ENCODE data around the gene SUMO2.
"Not testable (repeated sequence)": the region's sequence is repeated elsewhere in the genome, so short reads cannot be mapped to it uniquely, and the experiment has no call there.

Gene SUMO2

DNA sequence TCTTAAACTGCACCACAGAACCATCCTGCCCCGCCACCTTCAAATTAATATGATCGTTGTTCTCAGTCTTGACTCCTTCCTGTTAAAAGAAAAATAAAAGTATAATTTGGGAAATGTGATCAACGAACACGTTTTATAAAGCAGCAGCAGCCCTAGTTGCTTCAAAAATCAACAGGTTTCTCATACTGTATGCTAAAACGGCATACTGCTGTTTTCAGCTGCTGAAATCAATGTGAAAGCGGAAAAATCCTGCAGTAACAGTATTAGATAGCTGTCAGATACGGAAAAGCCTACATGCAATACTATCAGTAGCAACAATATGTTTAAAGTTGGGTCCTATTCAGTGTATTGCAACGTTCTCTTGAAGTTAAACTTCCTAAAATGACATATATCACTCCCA, 1.6 kb downstream of the SUMO2 start:
- no peak for DNase-seq

GRCh38 chr17:75178453-75178852, 4.3 kb downstream of the SUMO2 start:
- DNase-seq = no peak

DNA sequence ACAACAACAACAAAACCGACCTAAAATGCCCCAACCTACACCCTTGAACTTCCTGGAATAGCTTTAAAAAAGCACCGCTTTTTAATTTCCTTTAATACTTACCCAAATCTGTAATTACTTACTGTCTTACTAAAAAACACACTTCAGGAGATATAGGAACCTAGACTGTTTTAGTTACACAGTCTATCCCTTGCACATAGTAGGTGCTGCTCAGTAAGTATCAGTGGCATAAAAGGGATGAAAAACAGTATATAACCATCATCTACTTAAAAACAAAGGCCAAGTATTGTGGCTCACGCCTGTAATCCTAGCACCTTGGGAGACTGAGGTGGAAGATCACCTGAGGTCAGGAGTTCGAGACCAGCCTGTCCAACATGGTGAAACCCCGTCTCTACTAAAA, 6.1 kb downstream of the SUMO2 start:
- DNase-seq = no peak

GRCh38 chr17:75174996-75175395, 7.8 kb downstream of the SUMO2 start:
- no peak for DNase-seq

DNA sequence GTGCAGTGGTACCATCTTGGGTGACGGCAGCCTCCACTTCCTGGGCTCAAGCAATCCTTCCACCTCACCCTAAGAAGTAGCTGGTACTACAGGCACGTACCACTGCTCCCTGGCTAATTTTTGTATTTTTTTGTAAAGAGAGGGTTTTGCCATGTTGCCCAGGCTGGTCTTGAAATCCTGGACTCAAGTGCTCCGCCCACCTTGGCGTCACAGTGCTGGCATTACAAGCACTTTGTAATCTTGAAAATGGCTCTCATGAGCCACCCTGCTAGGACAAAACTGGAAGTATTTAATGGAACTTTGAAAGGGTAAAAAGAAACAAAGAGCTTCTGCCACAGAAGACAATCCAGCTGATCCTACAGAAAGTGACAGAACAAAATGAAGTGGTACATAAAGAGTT, 9.2 kb downstream of the SUMO2 start:
- no peak for DNase-seq

GRCh38 chr17:75168998-75169397, 13.8 kb downstream of the SUMO2 start:
- DNase-seq = no peak

GRCh38 chr17:75164606-75165005, 18.2 kb downstream of the SUMO2 start:
- not testable (repeated sequence) for DNase-seq

DNA sequence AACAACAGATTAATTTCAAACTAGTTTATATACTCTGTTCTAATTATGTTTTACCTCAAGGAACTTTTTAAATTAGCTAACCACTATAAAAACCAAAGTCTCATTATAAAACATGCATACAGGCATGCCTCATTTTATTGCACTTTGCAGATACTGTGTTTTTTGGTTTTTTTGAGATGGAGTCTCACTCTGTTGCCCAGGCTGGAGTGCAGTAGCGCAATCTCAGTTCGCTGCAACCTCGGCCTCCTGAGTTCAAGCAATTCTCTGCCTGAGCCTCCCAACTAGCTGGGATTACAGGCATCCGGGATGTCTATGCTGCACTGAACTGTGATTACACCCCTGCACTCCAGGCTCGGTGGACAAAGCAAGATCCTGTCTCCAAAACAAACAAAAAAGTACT, 19.7 kb downstream of the SUMO2 start:
- DNase-seq = no peak

GRCh38 chr17:75160211-75160610, 22.5 kb downstream of the SUMO2 start:
- no peak for DNase-seq

DNA sequence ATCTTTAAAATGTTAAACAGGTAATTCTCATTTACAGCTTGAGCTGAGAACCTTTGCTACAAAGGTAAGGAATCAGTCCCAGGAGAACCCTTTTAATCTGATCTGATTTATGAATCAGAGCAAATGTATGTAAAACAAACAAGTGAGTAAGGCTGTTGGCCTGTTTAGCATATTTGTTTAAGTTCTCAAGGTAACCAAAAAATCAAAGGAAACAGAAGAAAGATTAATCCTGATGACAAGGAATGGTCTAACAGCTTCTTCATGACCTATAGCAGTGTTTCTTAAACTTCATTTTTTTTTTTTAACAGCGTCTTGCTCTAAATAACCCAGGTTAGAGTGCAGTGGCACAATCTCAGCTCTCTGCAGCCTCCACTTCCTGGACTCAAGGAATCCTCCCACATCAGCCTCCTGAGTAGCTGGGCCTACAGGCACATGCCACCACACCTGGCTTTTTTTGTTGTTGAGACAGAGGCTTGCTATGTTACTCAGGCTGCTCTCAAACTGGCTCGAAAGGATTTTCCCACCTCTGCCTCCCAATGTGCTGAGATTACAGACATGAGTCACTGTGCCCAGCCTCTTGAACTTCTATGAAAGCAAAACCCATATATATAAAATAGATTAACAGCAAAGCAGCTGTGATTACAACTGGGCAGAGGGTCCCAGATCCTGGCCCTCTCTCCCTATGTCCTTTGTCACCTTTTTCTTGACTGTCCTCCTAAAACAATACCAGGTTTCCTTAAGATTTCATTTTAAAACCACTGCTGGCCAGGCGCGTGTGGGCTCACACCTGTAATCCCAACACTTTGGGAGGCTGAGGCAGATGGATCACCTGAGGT, 23.3 kb downstream of the SUMO2 start:
- no peak for DNase-seq

- not testable (repeated sequence) for DNase-seq
Measured at GRCh38 chr17:75158480-75158879, 24.3 kb downstream of the SUMO2 start.

DNA sequence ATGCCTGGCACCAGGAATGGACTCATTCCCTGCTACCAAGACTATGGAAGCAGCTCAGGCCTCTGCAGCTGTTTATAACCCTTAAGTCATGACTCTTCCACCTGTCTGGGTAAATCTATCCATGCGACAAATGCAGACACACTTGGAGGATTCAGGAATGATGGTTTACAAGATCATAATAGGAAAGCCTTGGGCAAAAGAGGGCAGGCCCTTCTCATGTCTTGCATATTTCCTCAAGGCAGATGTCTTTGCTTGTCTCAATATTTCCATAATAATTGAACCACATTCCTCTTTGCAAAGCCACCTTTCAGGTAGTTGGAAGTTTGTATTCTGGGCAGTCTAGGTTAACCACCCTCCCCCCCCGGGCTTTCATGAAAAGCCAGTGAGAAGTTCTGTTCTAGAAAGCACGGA, 27.6 kb downstream of the SUMO2 start:
- DNase-seq = no peak

- peak; percentile 97 for DNase-seq
Measured at GRCh38 chr17:75154195-75155106, 28.3 kb downstream of the SUMO2 start, which contains the start of gene JPT1. TSS of gene JPT1 (minus strand) at chr17:75154512. CDS start at chr17:75154397, 115 bp downstream.

- no peak for DNase-seq
Measured at GRCh38 chr17:75153780-75154194, 29.0 kb downstream of the SUMO2 start.

GRCh38 chr17:75152922-75153779, 29.6 kb downstream of the SUMO2 start:
- DNase-seq = peak; percentile 31

GRCh38 chr17:75152523-75152921, 30.2 kb downstream of the SUMO2 start:
- no peak for DNase-seq

- peak; percentile 19 for DNase-seq
Measured at GRCh38 chr17:75151930-75152329, 30.8 kb downstream of the SUMO2 start.

GRCh38 chr17:75147878-75148546, 34.7 kb downstream of the SUMO2 start:
- DNase-seq = no peak

GRCh38 chr17:75146592-75146991, 36.2 kb downstream of the SUMO2 start:
- DNase-seq = no peak

DNA sequence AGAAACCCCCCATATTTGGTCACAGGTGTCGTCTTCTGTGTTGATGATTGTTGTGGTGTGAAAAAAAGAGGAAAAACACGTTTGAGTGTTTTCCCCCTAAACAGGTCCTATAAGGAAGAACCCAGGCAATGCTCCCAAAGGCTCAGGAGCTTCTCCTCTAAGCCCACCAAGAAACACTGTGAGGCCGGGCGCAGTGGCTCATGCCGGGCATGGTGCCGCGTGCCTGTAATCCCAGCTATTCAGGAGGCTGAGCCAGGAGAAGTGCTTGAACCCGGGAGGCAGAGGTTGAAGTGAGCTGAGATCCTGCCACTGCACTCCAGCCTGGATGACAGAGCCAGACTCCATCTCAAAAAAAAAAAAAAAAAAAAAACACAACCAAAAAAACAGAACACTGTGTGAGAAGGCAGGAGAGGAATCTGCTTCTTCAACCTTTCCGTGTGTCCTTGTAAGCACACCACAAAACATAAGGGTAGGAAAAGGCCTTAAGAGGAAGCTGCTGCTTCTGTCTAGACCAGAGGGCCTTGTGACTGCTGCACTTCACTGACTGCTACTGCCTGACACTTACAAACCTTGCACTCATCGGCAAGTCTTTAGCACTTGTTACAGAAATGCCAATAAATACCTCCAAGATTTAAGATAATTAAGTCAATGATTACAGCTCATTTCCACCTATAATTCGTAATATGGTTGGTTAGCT, 37.8 kb downstream of the SUMO2 start:
- no peak for DNase-seq

GRCh38 chr17:75142236-75142971, 40.4 kb downstream of the SUMO2 start:
- no peak for DNase-seq
